DND-41 (cell line): ENCODE measurements around the gene PLXNA4.

Experiments
- CTCF ChIP-seq: IDR thresholded peaks from 2 replicates; pipeline ENCODE4 v1.5.1; 2012; ENCODE audit warnings: borderline replicate concordance, low read length, moderate library complexity, mild to moderate bottlenecking; ENCODE audit not compliant: poor library complexity, severe bottlenecking; ENCODE audit errors: extremely low read depth
- EZH2 ChIP-seq: IDR thresholded peaks from 3 replicates; pipeline ENCODE4 v1.6.1; 2012; ENCODE audit warnings: borderline replicate concordance, low read depth, mild to moderate bottlenecking, moderate library complexity, low read length, inconsistent platforms; ENCODE audit not compliant: severe bottlenecking

DNA sequence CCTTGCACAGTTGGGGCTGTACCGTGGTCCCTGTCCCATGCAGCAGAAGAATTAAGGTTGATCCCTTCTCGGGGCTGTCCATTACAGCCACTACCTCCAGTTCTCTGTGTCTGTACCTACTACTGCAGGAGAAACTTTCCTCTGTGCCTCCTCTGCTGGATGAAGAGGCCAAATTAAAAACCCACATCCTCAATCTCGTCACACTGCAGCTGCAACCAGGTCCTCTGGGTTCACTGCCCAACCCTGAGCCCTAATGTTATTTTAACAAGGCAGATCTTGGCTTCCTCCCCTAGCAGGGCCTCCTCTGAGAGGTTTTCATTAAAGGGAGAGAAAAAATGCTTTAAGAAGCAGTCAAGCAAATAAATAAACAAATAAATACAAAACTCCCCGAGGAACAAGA is 66.6 kb downstream of the PLXNA4 start:
- TF ChIP-seq CTCF (no peak), EZH2 (no peak)
